Measurements from ENCODE around the gene CDC5L. TPM values are rescaled to one million over a fixed set of nuclear protein-coding genes. Genes with fewer than 3 reads are reported as not detected.

The CDC5L gene
- total RNA-seq, 1 experiment from 2014 or later, result 22.6 TPM

GRCh38 chr6:44410363-44410762 is 22.9 kb downstream of the CDC5L start:
- no peak for DNase-seq (ENCODE audit: low read depth)

GRCh38 chr6:44411141-44411540 is 23.6 kb downstream of the CDC5L start:
- DNase-seq (ENCODE audit: low read depth), result no peak

- DNase-seq (ENCODE audit: low read depth), result no peak
Observed at GRCh38 chr6:44415449-44415848, 27.9 kb downstream of the CDC5L start.

GRCh38 chr6:44415873-44416502 is 28.5 kb downstream of the CDC5L start:
- DNase-seq (ENCODE audit: low read depth), result peak; percentile 48

- no peak for DNase-seq (ENCODE audit: low read depth)
Observed at GRCh38 chr6:44422531-44422930, 35.0 kb downstream of the CDC5L start.

- no peak for DNase-seq (ENCODE audit: low read depth)
Observed at GRCh38 chr6:44423306-44423705, 35.8 kb downstream of the CDC5L start.

- DNase-seq (ENCODE audit: low read depth), result no peak
Observed at GRCh38 chr6:44425951-44426350, 38.4 kb downstream of the CDC5L start.

GRCh38 chr6:44428682-44429081 is 41.2 kb downstream of the CDC5L start:
- DNase-seq (ENCODE audit: low read depth), result no peak

- peak; percentile 34 for DNase-seq (ENCODE audit: low read depth)
Observed at GRCh38 chr6:44430326-44430725, 42.8 kb downstream of the CDC5L start.

GRCh38 chr6:44431118-44431725 is 43.7 kb downstream of the CDC5L start:
- DNase-seq (ENCODE audit: low read depth), result peak; percentile 60

GRCh38 chr6:44432227-44432626 is 44.7 kb downstream of the CDC5L start:
- no peak for DNase-seq (ENCODE audit: low read depth)

- no peak for DNase-seq (ENCODE audit: low read depth)
Observed at GRCh38 chr6:44432726-44433125, 45.2 kb downstream of the CDC5L start.

- DNase-seq (ENCODE audit: low read depth), result no peak
Observed at GRCh38 chr6:44435500-44435899, 48.0 kb downstream of the CDC5L start.

- no peak for DNase-seq (ENCODE audit: low read depth)
Observed at GRCh38 chr6:44438827-44439226, 51.3 kb downstream of the CDC5L start.

- peak; percentile 55 for DNase-seq (ENCODE audit: low read depth)
Observed at GRCh38 chr6:44439270-44440045, 52.0 kb downstream of the CDC5L start.

- no peak for DNase-seq (ENCODE audit: low read depth)
Observed at GRCh38 chr6:44441091-44441855, 53.8 kb downstream of the CDC5L start.

GRCh38 chr6:44442236-44442635 is 54.7 kb downstream of the CDC5L start:
- DNase-seq (ENCODE audit: low read depth), result no peak

- no peak for DNase-seq (ENCODE audit: low read depth)
Observed at GRCh38 chr6:44442833-44443444, 55.4 kb downstream of the CDC5L start.

- no peak for DNase-seq (ENCODE audit: low read depth)
Observed at GRCh38 chr6:44444853-44445252, 57.3 kb downstream of the CDC5L start.

GRCh38 chr6:44446626-44447300 is 59.3 kb downstream of the CDC5L start:
- DNase-seq (ENCODE audit: low read depth), result peak; percentile 69

GRCh38 chr6:44449181-44449580 is 61.7 kb downstream of the CDC5L start:
- DNase-seq (ENCODE audit: low read depth), result peak; percentile 37
